Activated naive CD4-positive, alpha-beta T cell treated with anti-CD3 and anti-CD28 coated beads, Interleukin-2, amount 10 ng/mL, durations not matched to agents 5 hours and 36 hours (primary cell): Measurements from ENCODE around the gene TNPO2. TPM values are rescaled to one million over a fixed set of nuclear protein-coding genes. Genes with fewer than 3 reads are reported as not detected.

ENCODE experiments used
- total RNA-seq, 2 experiments: library from RNA; stranded (reverse); gene quantifications; one replicate each; pipeline ENCODE4 v1.2.3, GENCODE V29; 2021

Gene TNPO2
- total RNA-seq: 10 to 100 TPM; 62.6 to 63.7 TPM

DNA sequence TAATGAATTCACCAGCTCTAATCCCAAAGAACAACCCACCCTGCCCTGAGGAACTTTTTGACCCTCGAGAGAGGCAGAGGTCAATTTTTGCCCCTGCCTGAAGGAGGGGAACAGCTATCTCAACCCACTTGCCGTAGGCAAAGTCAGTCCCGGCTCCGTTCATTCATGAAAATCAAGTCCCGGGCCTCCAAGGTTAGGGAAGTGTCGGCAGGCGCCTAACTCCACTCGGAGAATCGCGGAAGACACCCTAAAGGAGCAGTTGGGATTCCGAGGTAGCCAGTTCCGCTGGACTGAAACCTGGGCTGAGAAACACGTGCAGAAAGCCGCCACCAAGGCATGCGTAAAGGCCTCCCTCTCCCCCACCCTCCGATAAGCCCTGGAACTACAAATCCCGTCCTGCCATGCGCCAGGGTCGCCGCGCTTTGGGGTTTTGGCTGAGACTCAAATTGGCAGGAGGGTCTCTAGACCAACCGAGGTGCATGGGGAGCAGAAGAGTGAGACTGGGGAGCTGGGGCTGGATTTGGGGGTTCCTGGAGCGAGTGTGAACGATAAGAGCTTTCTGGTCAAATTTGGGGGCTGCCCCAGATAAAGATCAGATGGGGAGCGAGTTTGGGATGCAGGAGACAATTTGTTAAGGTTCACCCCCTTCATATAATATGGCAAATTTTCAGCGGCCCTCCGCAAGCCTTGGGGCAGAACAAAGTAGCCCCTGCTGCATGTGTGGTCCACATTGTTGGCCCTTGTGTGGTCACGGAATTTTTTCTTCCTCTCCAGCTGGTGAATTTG is at the start of gene TNPO2:
TNPO2 (minus strand) TSS at position 292 of the 786 bp plus-strand sequence. CDS start 2,955 bp downstream, outside the sequence.

DNA sequence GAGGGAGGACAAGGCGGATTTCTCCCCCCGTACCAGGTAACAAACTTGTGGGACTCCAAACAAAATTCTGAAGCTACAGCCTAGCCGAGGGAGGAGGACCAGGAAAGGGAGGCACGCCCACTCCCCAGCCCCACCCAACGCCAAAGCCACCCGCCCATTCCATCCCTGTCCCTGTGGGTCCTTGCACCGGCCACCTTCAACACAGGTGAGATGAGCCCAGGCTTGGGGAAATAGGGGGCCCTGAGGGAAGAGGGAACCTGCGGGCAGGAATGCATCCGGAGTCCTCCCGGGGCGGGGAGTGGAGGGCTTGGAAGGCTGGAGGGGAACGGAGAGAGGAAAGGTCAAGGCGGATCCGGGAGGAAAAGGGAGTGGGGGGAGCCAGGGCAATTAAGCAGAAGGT is 27.9 kb upstream of the TNPO2 start, which contains the start of gene BEST2:
BEST2 (plus strand) TSS at position 157 of the 400 bp plus-strand sequence. CDS start 802 bp downstream, outside the sequence.

DNA sequence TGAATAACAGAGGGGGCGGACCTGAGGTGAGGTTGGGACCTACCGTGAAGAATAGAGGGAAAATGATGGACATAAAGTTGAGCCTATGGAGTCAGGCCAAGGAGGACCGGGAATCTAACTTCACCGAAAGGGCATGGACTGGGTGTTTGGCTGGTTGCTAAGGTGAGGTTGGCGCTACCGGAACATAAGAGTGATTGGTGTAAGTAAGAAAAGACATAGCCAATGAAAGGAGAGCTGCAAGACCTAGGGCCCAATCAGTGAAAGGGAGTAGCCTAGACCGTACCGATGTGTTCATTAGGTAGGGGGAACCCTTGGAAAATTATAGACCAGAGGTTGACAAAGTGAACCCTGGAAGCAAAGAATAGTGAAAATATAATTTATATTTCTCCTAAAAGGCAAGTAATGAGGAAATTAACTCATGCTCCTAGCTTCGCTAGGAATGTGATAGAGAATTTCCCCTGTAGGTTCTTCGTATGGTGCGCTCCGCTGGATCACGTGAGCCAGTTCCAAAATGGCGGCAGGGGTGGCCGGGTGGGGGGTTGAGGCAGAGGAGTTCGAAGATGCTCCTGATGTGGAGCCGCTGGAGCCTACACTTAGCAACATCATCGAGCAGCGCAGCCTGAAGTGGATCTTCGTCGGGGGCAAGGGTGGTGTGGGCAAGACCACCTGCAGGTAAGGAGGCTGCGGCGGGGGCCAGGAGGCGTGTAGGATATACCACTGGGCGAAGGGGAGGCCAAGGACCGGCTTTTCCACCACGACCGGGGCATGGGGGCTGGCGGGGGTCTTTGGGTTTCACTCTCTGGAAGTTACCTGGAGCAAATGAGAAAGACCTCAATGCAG is 13.5 kb upstream of the TNPO2 start, which contains the start of gene GET3:
GET3 (plus strand) TSS at position 503 of the 840 bp plus-strand sequence; CDS start at position 512, 9 bp downstream.

DNA sequence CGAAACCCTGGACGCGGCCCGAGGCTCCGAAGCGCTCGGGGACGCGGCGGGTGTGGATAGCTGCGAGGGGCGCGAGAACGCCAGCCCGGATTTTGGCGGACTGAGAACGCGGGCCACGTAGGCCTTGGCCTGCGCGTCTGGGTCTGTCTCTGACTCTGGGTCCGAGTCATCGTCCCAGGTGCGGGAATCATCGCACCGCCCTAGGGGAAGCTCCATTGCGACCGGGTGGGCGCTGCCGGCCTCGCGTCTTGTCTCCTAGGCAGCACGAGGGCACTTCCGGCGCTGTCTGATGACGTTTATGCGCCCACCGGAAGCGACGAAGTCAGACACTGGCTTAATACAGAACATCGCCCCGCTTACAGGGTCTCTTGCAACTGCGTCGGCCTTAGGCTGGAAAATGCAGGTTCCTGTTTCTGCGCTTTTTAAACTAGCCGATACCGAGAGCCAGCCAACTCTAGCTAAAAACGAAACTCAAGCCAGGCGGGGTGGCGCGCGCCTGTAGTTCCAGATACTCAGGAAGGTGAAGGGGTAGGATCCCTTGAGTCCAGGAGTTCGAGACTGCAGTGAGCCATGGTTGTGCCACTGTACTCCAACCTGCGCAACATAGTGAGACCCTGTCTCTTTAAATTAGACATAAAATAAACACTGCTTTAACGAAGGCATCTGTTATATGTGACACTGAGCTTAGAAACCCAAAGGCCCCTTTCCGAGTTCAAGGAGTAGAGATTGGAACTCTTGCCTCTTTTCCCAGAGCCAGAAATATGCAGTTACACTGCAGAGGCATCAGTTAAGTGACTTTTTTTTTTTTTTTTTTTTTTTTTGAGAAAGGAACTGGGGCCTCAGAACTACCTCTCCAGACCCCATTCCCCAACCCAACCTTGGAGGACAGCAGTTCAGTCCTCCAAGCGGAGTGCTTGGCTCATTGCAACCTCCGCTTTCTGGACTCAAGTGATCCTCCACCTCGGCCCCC is 27.1 kb downstream of the TNPO2 start, which contains the start of gene FBXW9:
FBXW9 (minus strand) TSS at position 266 of the 970 bp plus-strand sequence; CDS start at position 216, 50 bp downstream.

DNA sequence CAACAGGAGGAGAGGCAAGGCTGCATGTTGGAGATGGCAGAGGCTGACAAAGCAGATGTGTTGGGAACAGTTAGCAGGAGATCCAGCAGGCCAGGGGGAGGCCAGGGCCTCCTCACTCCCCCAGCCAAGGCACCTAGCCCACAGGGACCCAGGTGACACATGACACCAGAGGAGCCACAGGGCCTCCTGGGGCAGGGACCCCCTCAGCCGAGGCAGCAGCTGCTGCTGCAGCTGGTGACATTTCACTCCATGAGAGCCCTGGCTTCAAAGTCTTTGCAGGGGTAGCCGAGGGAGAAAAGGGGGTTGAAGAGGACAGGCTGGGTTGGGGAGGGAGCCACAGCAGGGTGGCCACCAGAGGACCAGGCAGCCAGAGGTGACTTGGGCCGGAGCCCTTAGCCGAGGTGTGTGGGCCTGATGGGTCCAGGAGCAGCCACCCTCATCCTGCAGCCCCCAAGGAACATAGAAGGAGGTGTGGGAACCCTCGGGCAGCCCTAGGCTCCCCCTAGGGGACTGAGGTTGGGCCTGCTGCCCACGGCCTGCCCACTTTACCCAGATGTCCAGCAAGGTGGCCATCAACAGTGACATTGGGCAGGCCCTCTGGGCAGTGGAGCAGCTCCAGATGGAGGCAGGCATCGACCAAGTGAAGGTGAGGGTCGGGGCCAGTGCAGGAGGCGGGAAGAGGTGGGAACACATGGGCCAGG is 36.1 kb downstream of the TNPO2 start, which contains the start of gene GNG14:
GNG14 (plus strand) TSS at position 503 of the 701 bp plus-strand sequence; CDS start at position 554, 51 bp downstream.

DNA sequence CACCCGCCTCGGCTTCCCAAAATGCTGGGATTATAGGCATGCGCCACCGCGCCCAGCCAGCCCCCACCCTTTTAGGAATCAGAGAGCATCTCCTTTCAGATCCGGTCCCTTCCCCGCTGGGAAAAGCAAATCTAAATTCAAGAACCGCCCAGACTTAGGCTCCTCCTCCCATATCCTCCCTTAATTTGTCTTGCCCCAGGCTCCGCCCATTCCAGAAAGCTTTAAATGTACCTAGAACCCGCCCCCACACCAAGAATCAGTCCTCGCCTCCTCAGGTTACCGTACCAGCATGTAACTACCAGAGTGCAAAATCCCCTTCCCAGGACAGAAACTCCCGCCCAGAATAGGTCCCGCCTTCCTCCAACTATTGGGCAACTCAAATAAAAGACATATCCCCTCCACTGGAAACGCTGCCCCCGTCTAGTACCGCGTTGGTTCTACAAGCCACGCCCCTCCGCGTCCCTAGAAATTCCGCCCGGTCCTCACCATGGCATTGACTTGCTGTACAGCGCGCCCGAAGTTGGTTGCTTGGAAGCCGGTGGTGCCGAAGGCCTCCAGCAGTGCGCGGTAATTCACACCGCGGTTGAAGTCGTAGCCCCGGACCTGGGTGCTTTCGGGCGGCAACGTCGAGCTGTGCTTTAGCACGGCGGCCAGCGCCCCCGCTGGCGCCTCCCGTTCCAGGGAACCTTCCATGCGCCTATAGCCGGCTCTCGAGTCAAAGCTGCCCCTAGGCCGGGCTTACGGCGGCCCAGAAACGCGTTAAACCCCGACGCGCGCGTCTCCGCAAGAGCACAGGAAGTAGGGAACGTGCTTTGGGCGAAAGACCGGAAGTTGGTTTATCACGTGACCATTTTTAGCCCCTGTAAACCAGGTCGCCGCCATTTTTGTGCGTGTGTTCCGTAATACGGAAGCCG is 42.4 kb downstream of the TNPO2 start, which contains the start of gene DHPS:
DHPS (minus strand) TSS at position 807 of the 914 bp plus-strand sequence; CDS start at position 693, 114 bp downstream.

DNA sequence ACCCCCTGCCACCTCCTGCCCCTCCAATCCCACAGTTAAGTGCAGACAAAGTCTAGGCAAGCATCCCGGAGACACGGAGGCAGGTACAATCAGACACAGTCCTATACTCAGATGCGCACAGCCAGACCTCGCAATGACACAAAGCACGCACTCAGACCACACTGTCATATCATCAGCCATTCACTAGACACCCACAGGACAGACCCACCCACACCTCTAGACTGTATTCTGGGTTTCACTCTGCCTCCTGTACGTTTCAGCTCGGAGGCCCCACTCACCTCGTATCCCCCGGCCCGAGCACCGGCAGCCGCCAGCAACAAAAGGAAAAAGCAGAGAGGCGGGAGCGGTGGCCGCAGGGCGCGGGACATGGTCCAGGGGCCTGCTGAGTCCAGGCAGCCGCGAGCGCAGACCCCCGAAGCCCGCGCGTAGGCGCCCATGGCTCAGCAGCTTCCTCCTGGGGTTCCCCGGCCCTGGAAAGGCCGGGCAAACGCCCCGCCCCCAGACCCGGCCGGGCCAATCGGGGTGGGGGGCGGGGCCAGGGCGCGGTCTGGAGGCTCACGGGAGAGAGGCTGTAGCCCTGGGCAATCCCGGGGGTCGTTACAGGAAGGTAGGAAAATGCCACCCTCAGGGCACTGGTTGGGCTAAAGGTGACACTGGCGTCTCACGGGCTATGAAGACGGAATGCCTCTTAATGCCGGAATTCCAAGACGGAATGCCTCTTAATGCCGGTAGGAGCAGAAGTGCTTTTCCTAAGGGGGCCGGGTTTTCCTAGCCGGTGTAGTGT is 57.3 kb downstream of the TNPO2 start, which contains the start of the genes MAN2B1 and WDR83:
MAN2B1 (minus strand) TSS at position 478 of the 784 bp plus-strand sequence; CDS start at position 437, 41 bp downstream.
WDR83 (plus strand) TSS at position 543 of the 784 bp plus-strand sequence. CDS start 2,984 bp downstream, outside the sequence.

Other genes starting within 250 kb of the TNPO2 start
- gene ZNF709, start 239.1 kb downstream of the TNPO2 start, total RNA-seq: 1 to 10 TPM; 3.2 to 5.7 TPM
- 10 to 100 TPM; 11.7 to 11.8 TPM for gene ZNF564, start 172.4 kb downstream of the TNPO2 start, total RNA-seq
- 10 to 100 TPM; 20.4 to 21.4 TPM for gene ZNF490, start 113.1 kb downstream of the TNPO2 start, total RNA-seq
- gene ZNF791, start 113.0 kb downstream of the TNPO2 start, total RNA-seq: 10 to 100 TPM; 43.8 to 46.3 TPM
- 100 to 1,000 TPM; 179 to 189 TPM for gene MAN2B1, start 57.2 kb downstream of the TNPO2 start, total RNA-seq
- 10 to 100 TPM; 14.2 to 17.2 TPM for gene WDR83, start 57.1 kb downstream of the TNPO2 start, total RNA-seq
- gene DHPS, start 42.1 kb downstream of the TNPO2 start, total RNA-seq: 100 to 1,000 TPM; 102 to 115 TPM
- not detected for gene GNG14, start 35.9 kb downstream of the TNPO2 start, total RNA-seq
- gene FBXW9, start 27.3 kb downstream of the TNPO2 start, total RNA-seq: 1 to 10 TPM; 5.3 to 6.6 TPM
- gene TRIR, start 10.8 kb upstream of the TNPO2 start, total RNA-seq: 100 to 1,000 TPM; 221 to 228 TPM
- 10 to 100 TPM; 52.4 to 55.0 TPM for gene GET3, start 13.6 kb upstream of the TNPO2 start, total RNA-seq
- not detected for gene BEST2, start 27.9 kb upstream of the TNPO2 start, total RNA-seq
- 10 to 100 TPM; 19.6 to 20.2 TPM for gene HOOK2, start 51.6 kb upstream of the TNPO2 start, total RNA-seq
- gene JUNB, start 67.6 kb upstream of the TNPO2 start, total RNA-seq: 10 to 100 TPM; 90.6 to 96.0 TPM
- gene PRDX2, start 77.9 kb upstream of the TNPO2 start, total RNA-seq: 100 to 1,000 TPM; 245 to 256 TPM
- gene THSD8, start 78.1 kb upstream of the TNPO2 start, total RNA-seq: 10 to 100 TPM; 12.6 to 18.2 TPM
- gene RNASEH2A, start 82.7 kb upstream of the TNPO2 start, total RNA-seq: 10 to 100 TPM; 28.5 to 30.9 TPM
- gene RTBDN, start 110.6 kb upstream of the TNPO2 start, total RNA-seq: not detected
- under 1 TPM; 0.53 to 0.88 TPM for gene MAST1, start 114.6 kb upstream of the TNPO2 start, total RNA-seq
- gene DNASE2, start 157.5 kb upstream of the TNPO2 start, total RNA-seq: 10 to 100 TPM; 29.4 to 30.0 TPM
- under 1 TPM in 1 of 2 experiments, not detected in 1; 0.14 TPM for gene KLF1, start 163.3 kb upstream of the TNPO2 start, total RNA-seq
- 10 to 100 TPM; 39.0 to 42.7 TPM for gene GCDH, start 167.2 kb upstream of the TNPO2 start, total RNA-seq
- 1 to 10 TPM; 3.1 to 5.1 TPM for gene SYCE2, start 195.4 kb upstream of the TNPO2 start, total RNA-seq
- 10 to 100 TPM; 72.4 to 77.0 TPM for gene FARSA, start 209.8 kb upstream of the TNPO2 start, total RNA-seq
- 100 to 1,000 TPM; 591 to 596 TPM for gene CALR, start 214.7 kb upstream of the TNPO2 start, total RNA-seq
- 100 to 1,000 TPM in 1 of 2 experiments, 10 to 100 TPM in 1; 97.6 to 113 TPM for gene RAD23A, start 221.9 kb upstream of the TNPO2 start, total RNA-seq
- gene GADD45GIP1, start 233.3 kb upstream of the TNPO2 start, total RNA-seq: 10 to 100 TPM; 13.9 to 18.0 TPM
- under 1 TPM; 0.24 to 0.25 TPM for gene DAND5, start 245.6 kb upstream of the TNPO2 start, total RNA-seq